ENCODE data around the gene SYNJ2. TPM values are rescaled to one million over a fixed set of nuclear protein-coding genes. Genes with fewer than 3 reads are reported as not detected.

The SYNJ2 gene
- total and polyA plus RNA-seq, 2 of the 4 experiments (the other 2 are of a cell fraction) = 40.8 to 45.2 TPM

GRCh38 chr6:158041788-158042187 lies 60.1 kb downstream of the SYNJ2 start:
- Histone ChIP-seq H3K27me3 (ENCODE audit: control insufficient read depth, insufficient read depth, low read length) (no peaks in the 10 kb centered on the region), H3K79me1 (ENCODE audit: low read depth in 1 of 2, low read length in 2 of 2) (peaks cover 31 to 86% of the 10 kb centered on the region in 2 experiments), H3K9me3 (ENCODE audit: control insufficient read depth, insufficient read depth, low read length) (no peaks in the 10 kb centered on the region), H4K20me1 (ENCODE audit: insufficient read depth, low read length) (no peaks in the 10 kb centered on the region), H3K23ac (ENCODE audit: low read depth, low read length) (peak overlapping the region; percentile 96), H3K9me1 (ENCODE audit: insufficient read depth, low read length) (peaks cover 54% of the 10 kb centered on the region), H4K8ac (ENCODE audit: low read depth in 2 of 2, low read length in 2 of 2) (peak overlapping the region; percentile 84 to 95), H3K36me3 (ENCODE audit: control insufficient read depth, insufficient read depth, low read length) (peaks cover 28% of the 10 kb centered on the region), H3K4ac (ENCODE audit: low read depth, low read length) (peak overlapping the region; percentile 99), H2AK5ac (ENCODE audit: low read depth, low read length) (peak overlapping the region; percentile 98), H3K56ac (ENCODE audit: extremely low read depth, insufficient read depth, low read length) (peak overlapping the region; percentile 96), H2AK9ac (replicated peaks; ENCODE audit: low read depth, low read length, poor library complexity) (peak overlapping the region; percentile 99), H3K9ac (ENCODE audit: low read depth, low read length) (peak overlapping the region; percentile 82; the same call in 1 of the 2 replicates), H3K4me3 (ENCODE audit: insufficient read depth, low read depth, low read length) (no peak overlapping the region), H2AFZ (replicated peaks; ENCODE audit: low read length, poor library complexity) (no peak overlapping the region), H3K4me2 (ENCODE audit: low read depth, low read length) (peak overlapping the region; percentile 38; the same call in 1 of the 2 replicates), H4K91ac (ENCODE audit: insufficient read depth, low read depth, low read length) (peak overlapping the region; percentile 99), H3K27ac (ENCODE audit: insufficient read depth, low read length) (peak overlapping the region; percentile 97), H4K5ac (ENCODE audit: low read depth, low read length) (peak overlapping the region; percentile 95), H2BK15ac (ENCODE audit: low read depth, low read length) (peak overlapping the region; percentile 68; the same call in 2 of the 3 replicates), H3K14ac (replicated peaks; ENCODE audit: low read depth, low read length) (peak overlapping the region; percentile 95), H2BK120ac (ENCODE audit: low read depth, low read length) (peak overlapping the region; percentile 98), H2BK20ac (ENCODE audit: low read depth, low read length) (peak overlapping the region; percentile 98), H3K18ac (ENCODE audit: low read depth, low read length) (peak overlapping the region; percentile 94), H2BK5ac (ENCODE audit: low read depth, low read length, poor library complexity, severe bottlenecking) (peak overlapping the region; percentile 99), H3K4me1 (ENCODE audit: control insufficient read depth, insufficient read depth, low read length) (peaks cover 43% of the 10 kb centered on the region)
- DNase-seq (no peak), ATAC-seq (ENCODE audit: low read depth) (no peak)
- in situ Hi-C loops (cut with MboI; ENCODE audit: low sequenced_read_pairs) (no loop called here), intact Hi-C loops (cut with micrococcal nuclease) (loop anchor here (2.0 to 5.0 kb wide), 3 partner anchors 15 to 59 kb away; partner anchors contain the start of gene SYNJ2), dilution Hi-C loops (cut with HindIII; ENCODE audit: low sequenced_read_pairs, unreplicated experiment) (no loop called here)
- CTCF ChIA-PET = no interaction called here
- POLR2A ChIA-PET (ENCODE audit: unreplicated experiment) = no interaction called here
- no TSS peak for BruUV-seq (replicated peaks)
- no CpG with 5 or more reads among the region's 12 CpGs for WGBS, 2 experiments (ENCODE audit: extremely low coverage in 2 of 2, insufficient read length in 1 of 2)
- TF ChIP-seq RCOR1 (IDR thresholded peaks at IDR 0.05; ENCODE audit: insufficient replicate concordance, low read length) (no peak), POLR2A (IDR thresholded peaks at IDR 0.05; ENCODE audit: low read depth, low read length) (0 out of 2 replicates have a peak, but pooled peaks have one; percentile 18)
